ENCODE results near the gene ENTPD6. TPM values are rescaled to one million over a fixed set of nuclear protein-coding genes. Genes with fewer than 3 reads are reported as not detected.

ENTPD6 gene
- total and polyA plus RNA-seq, 2 donors (not counting 1 experiment from before 2014, with no cell fraction given): 64.4 to 79.8 TPM

DNA sequence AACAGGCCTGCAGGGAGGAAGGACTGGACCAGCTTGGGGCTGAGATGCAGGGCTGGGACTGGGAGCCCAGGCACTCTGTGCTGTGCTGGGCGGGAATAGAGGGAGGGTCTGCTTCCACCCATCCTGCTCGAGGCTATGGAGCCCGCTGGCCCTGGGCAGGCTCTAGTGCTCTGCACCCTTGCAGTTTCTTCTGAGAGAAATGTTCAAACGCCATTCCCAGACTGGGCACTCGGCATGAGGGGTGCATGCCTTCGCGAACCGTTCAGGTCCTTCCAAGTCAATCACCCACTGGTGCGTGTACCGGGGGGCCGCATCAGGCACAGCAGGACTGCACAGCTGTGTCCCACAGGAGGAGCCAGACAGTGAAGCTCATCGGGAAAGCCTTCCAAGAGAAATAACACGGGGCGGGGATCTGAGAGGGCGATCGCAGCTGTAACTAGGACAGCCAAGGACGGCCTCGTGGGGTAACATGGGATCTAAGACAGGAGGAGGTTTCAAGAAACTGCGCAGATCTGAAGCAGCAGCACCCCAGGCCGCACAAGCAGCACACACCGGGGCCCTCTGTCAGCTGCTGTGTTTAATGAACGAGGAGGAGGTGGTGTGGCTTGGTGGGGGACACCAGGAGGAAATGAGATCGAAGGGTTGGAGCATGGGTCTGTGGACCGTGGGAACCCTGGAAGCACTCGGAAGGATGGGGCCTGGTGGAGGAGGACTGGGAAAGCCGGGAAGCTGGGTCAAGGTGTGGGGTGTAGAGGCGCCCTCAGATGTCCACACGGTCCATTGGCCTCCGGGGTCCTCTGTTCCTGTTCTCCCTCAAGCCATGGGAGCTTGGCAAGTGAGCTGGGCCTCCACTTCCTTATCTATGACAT lies 26.3 kb downstream of the ENTPD6 start:
- 98% methylated on average over 27 of the region's 29 CpGs for WGBS (ENCODE audit: insufficient coverage)
- no peaks in the 10 kb centered on the region for H3K79me2 ChIP-seq (ENCODE audit: control insufficient read depth, insufficient read depth, low read length)
- H3K27ac ChIP-seq (ENCODE audit: low read length in 2 of 2): no peak overlapping the region
- DNase-seq (no peak), ATAC-seq (ENCODE audit: low read depth) (no peak)
- no peak overlapping the region for H3K4me2 ChIP-seq (replicated peaks; ENCODE audit: low read depth, low read length, poor library complexity, severe bottlenecking)
- H3K4me1 ChIP-seq (ENCODE audit: control insufficient read depth in 2 of 2, insufficient read depth in 2 of 2, low read length in 2 of 2): no peaks in the 10 kb centered on the region
- ChIA-PET CTCF (interaction anchor here (1.2 kb wide), 1 partner anchor 25 kb away, joined by 3 read pairs; no protein-coding TSS in a partner anchor), POLR2A (no interaction called here)
- H3K9me3 ChIP-seq (ENCODE audit: control extremely low read depth in 1 of 3, control insufficient read depth in 2 of 3, insufficient read depth in 1 of 3, low read length in 2 of 3): no peaks in the 10 kb centered on the region
- intact Hi-C loops (cut with micrococcal nuclease): no loop called here
- H3K4me3 ChIP-seq (ENCODE audit: control extremely low read depth in 1 of 5, extremely low read depth in 1 of 5, insufficient read depth in 1 of 5, low read depth in 2 of 5, low read length in 4 of 5): no peak overlapping the region
- H3K4me1 Mint-ChIP-seq: no peaks in the 10 kb centered on the region
- H3K27ac Mint-ChIP-seq: no peak overlapping the region
- H3K27me3 Mint-ChIP-seq: no peaks in the 10 kb centered on the region
- no peaks in the 10 kb centered on the region for H3K27me3 ChIP-seq (replicated peaks in 1 of 4; ENCODE audit: control extremely low read depth in 1 of 4, control insufficient read depth in 3 of 4, insufficient read depth in 4 of 4, low read length in 3 of 4)
- H2AFZ ChIP-seq (ENCODE audit: insufficient read depth, low read depth, low read length, poor library complexity, severe bottlenecking): no peak overlapping the region
- no peaks in the 10 kb centered on the region for H4K20me1 ChIP-seq (ENCODE audit: control insufficient read depth, insufficient read depth, low read length, poor library complexity, severe bottlenecking)
- H3K36me3 ChIP-seq (replicated peaks in 1 of 2; ENCODE audit: control extremely low read depth in 1 of 2, control insufficient read depth in 1 of 2, extremely low read depth in 1 of 2, insufficient read depth in 2 of 2, low read length in 1 of 2): peaks cover 0 to 10% of the 10 kb centered on the region in 2 experiments
- no peak overlapping the region for H3K9ac ChIP-seq (ENCODE audit: low read length)
- no peaks in the 10 kb centered on the region for H3K9me3 Mint-ChIP-seq (ENCODE audit: insufficient read depth)
- no peak for TF ChIP-seq EZH2 (IDR thresholded peaks at IDR 0.05; ENCODE audit: borderline replicate concordance, insufficient read depth, low read depth, low read length, poor library complexity, severe bottlenecking)
- H3K4me3 Mint-ChIP-seq: no peak overlapping the region

DNA sequence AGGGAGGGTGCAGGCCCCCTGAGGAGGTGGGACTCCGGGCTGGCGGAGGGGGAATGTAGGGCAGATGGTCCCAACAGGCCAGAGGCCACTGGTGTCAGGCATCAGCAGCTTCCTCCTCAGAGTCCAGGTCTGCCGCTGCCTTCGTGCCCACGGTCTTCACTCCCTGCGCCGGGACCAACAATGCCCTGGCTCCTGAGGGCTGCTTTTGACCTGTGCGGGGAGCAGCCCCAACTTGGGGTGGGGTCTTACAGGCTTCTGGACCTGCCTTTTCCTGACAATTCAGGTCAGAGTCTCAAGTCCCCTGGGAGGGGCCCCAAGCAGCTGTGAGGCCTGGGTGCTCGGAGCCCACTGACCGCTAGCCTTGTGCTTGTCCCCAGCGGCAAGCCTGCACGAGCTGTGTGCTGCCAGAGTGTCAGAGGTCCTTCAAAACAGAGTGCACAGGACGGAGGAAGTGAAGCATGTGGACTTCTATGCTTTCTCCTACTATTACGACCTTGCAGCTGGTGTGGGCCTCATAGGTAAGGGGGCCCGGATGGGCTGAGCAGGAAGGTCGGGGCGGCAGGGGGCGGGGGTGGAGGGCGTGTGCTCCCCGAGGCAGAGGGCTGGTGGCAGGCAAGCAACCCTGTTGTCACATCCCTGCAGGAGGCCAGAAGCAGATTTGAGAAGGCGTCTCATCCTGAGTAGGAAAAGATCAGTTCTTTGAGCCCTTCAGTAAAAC lies 27.1 kb downstream of the ENTPD6 start:
- H3K4me3 ChIP-seq (ENCODE audit: control extremely low read depth in 1 of 5, extremely low read depth in 1 of 5, insufficient read depth in 1 of 5, low read depth in 2 of 5, low read length in 4 of 5): no peak overlapping the region

More for the DNA sequence above, 27.1 kb downstream of the ENTPD6 start:
- H3K27me3 ChIP-seq (replicated peaks in 1 of 4; ENCODE audit: control extremely low read depth in 1 of 4, control insufficient read depth in 3 of 4, insufficient read depth in 4 of 4, low read length in 3 of 4): no peaks in the 10 kb centered on the region
- CTCF ChIA-PET: no interaction called here
- intact Hi-C loops (cut with micrococcal nuclease): no loop called here
- no peak for ATAC-seq (ENCODE audit: low read depth)
- no peaks in the 10 kb centered on the region for H3K27me3 Mint-ChIP-seq
- no peaks in the 10 kb centered on the region for H3K79me2 ChIP-seq (ENCODE audit: control insufficient read depth, insufficient read depth, low read length)
- no peaks in the 10 kb centered on the region for H3K9me3 ChIP-seq (ENCODE audit: control extremely low read depth in 1 of 3, control insufficient read depth in 2 of 3, insufficient read depth in 1 of 3, low read length in 2 of 3)
- DNase-seq: no peak
- WGBS (ENCODE audit: insufficient coverage): 92% methylated on average over 21 of the region's 21 CpGs
- H3K4me2 ChIP-seq (replicated peaks; ENCODE audit: low read depth, low read length, poor library complexity, severe bottlenecking): no peak overlapping the region
- TF ChIP-seq, protein P1, sequence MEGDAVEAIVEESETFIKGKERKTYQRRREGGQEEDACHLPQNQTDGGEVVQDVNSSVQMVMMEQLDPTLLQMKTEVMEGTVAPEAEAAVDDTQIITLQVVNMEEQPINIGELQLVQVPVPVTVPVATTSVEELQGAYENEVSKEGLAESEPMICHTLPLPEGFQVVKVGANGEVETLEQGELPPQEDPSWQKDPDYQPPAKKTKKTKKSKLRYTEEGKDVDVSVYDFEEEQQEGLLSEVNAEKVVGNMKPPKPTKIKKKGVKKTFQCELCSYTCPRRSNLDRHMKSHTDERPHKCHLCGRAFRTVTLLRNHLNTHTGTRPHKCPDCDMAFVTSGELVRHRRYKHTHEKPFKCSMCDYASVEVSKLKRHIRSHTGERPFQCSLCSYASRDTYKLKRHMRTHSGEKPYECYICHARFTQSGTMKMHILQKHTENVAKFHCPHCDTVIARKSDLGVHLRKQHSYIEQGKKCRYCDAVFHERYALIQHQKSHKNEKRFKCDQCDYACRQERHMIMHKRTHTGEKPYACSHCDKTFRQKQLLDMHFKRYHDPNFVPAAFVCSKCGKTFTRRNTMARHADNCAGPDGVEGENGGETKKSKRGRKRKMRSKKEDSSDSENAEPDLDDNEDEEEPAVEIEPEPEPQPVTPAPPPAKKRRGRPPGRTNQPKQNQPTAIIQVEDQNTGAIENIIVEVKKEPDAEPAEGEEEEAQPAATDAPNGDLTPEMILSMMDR (IDR thresholded peaks at IDR 0.05): no peak
- no peak for TF ChIP-seq EZH2 (IDR thresholded peaks at IDR 0.05; ENCODE audit: borderline replicate concordance, insufficient read depth, low read depth, low read length, poor library complexity, severe bottlenecking)
- POLR2A ChIA-PET: no interaction called here
- H3K9ac ChIP-seq (ENCODE audit: low read length): no peak overlapping the region
- no peak overlapping the region for H2AFZ ChIP-seq (ENCODE audit: insufficient read depth, low read depth, low read length, poor library complexity, severe bottlenecking)
- no peak overlapping the region for H3K27ac Mint-ChIP-seq
- no peaks in the 10 kb centered on the region for H3K4me1 ChIP-seq (ENCODE audit: control insufficient read depth in 2 of 2, insufficient read depth in 2 of 2, low read length in 2 of 2)
- H3K9me3 Mint-ChIP-seq (ENCODE audit: insufficient read depth): no peaks in the 10 kb centered on the region
- H3K36me3 ChIP-seq (replicated peaks in 1 of 2; ENCODE audit: control extremely low read depth in 1 of 2, control insufficient read depth in 1 of 2, extremely low read depth in 1 of 2, insufficient read depth in 2 of 2, low read length in 1 of 2): peaks cover 0 to 5% of the 10 kb centered on the region in 2 experiments
- no peaks in the 10 kb centered on the region for H4K20me1 ChIP-seq (ENCODE audit: control insufficient read depth, insufficient read depth, low read length, poor library complexity, severe bottlenecking)
- H3K4me1 Mint-ChIP-seq: no peaks in the 10 kb centered on the region
- H3K27ac ChIP-seq (ENCODE audit: low read length in 2 of 2): no peak overlapping the region
- H3K4me3 Mint-ChIP-seq: no peak overlapping the region

All from B cell (primary cell).